Caki2 (cell line): ENCODE data around the gene ATF6. TPM values are rescaled to one million over a fixed set of nuclear protein-coding genes. Genes with fewer than 3 reads are reported as not detected.

Source experiments
- DNase-seq: peaks from one replicate; pipeline ENCODE4 v3.0.0-alpha.2; 2015; ENCODE audit warnings: low read depth
- in situ Hi-C: cut with HindIII; loops from 2 replicates; pipeline ENCODE4 v1.10.0; 2016; ENCODE audit warnings: low sequenced_read_pairs, low pct_unique_long_range_greater_than_20kb, mixed read lengths
- total RNA-seq: library from RNA; depleted of rRNA; stranded (reverse); fragments of >200 nt; shearing (Covaris generic); gene quantifications from 2 replicates; pipeline ENCODE4 v1.2.3, GENCODE V29; 2014; ENCODE audit warnings: low replicate concordance

The ATF6 gene
- total RNA-seq, 1 experiment from 2014 or later = 13.5 TPM

GRCh38 chr1:161962091-161962887 lies 196.2 kb downstream of the ATF6 start:
- peak; percentile 46 for DNase-seq
- in situ Hi-C loops = loop anchor here (10.0 kb wide), 1 partner anchor 47 kb away; no protein-coding TSS in a partner anchor

DNA sequence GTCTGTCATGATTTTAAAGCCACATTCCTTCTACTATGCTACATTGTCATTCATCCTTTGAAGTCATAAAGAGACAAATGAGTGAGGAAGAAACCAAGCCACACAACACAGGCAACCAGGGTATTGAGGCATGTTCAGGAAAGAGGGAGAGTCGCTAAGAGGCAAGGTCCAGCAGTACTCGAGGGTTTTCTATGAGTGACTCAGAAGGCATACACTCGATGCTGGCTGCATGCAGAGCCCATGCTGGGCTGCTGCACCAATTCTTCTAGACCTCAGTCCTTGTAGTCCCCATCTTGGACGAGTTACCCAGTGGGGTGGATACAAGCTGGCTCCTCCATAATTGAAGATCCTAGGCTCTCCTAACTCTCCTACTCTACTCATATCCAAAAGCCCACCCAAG lies 199.9 kb downstream of the ATF6 start:
- in situ Hi-C loops = loop anchor here (10.0 kb wide), 1 partner anchor 51 kb away; no protein-coding TSS in a partner anchor
- DNase-seq = no peak

DNA sequence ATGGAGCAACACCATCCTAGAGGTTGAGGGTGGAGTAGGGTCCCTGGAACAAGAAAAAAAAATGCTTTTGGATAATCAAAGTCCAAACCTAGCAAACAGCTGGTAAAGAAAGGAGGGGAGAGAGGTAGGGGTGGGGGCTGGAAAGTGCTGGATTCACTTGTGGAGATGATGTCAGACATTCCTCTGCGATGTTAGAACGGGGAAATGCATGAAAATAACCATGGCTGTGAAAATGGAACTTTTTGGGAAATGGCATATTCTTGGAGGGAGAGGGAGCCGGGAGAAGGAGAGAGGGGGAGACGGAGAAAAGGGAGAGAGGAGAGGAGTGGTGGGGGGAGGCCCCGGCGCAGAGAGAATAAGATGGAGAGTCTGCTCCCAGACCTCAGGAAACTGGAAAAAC lies 203.9 kb downstream of the ATF6 start:
- in situ Hi-C loops = no loop called here
- no peak for DNase-seq

DNA sequence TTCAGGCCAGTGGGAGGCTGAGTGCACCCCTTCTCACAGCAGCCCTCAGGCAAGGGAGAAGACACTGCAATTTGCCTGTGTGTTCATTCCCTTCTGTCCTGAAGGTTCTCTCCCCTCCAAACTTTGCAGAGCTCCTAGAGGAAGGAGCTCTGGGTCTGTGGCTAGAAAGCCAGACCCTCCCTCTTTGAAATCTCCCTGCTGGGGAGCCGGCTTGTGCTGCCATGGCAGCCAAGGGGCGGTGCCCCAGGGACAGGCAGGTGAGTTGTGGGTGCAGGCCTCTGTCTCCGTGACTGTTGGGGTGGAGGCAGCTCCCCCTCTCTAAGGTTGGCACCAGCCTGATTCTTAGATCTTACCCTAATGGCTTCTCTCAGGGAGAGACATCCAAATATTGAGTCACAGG lies 204.5 kb downstream of the ATF6 start:
- in situ Hi-C loops = no loop called here
- no peak for DNase-seq

DNA sequence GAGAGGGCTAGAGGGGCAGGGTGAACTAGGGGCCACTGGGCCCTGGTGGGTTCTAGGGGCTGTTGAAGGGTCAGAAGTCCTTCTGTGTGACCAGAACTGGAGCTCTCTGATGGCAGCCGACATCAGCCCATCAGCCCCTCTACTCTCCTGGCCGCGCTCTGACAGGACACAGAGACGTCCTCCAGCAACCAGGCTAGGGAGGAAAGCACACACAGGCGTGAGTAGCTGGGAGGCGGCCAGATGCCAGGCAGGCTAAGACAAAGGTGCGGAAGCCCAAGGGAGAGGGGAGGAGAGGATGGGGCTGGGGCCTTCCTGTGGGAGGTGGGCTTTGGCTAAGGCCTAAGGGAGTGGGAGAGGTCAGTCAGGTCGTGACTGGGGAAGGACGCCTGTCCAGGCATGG lies 206.7 kb downstream of the ATF6 start:
- DNase-seq = no peak
- in situ Hi-C loops = no loop called here

- in situ Hi-C loops = no loop called here
- no peak for DNase-seq
These were observed 208.1 kb downstream of the ATF6 start for GRCh38 chr1:161973924-161974845.

- in situ Hi-C loops = no loop called here
These were observed 212.1 kb downstream of the ATF6 start for GRCh38 chr1:161978011-161978790.

GRCh38 chr1:161981126-161981525 lies 215.0 kb downstream of the ATF6 start:
- DNase-seq = no peak
- in situ Hi-C loops = no loop called here

More at GRCh38 chr1:161978011-161978790, 212.1 kb downstream of the ATF6 start:
- DNase-seq = no peak

DNA sequence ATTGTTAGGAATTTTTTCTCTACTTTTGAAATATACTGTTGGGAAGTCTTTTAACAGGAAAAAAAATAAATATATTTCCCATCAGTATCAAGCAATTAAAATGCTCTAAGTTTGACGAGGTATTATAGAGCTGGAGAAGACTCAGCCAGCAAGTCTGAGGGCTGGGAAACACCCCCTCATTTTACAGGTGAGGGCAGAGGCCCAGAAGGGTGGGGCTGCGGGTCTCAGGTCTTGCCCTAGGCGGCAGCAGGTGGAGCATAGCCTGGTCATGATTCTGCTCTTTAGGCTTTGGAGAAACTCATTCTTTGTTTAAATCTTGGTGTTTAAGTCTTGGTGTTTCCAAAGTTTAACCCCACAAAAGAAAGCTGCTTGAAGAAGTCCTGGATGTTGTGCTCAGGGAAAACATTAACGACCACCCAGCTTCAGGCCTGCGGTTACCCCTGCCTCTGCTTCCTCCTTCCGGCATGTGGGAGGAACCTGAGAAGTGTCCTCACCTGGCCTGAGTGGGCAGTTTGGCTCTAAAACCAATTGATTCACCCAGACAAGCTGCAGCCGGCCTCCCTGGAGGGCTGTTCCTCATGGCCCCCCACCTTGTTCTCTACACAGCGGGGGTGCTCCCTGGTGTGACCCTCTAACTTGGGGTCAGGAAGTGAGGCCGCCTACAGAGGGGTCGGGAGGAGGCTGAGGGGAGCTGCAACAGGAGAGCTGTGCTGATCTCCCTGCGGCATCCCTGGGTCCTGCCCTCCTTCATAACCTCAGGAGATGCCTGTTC lies 215.8 kb downstream of the ATF6 start:
- no peak for DNase-seq

GRCh38 chr1:161982507-161982895 lies 216.4 kb downstream of the ATF6 start:
- in situ Hi-C loops = no loop called here

More for the DNA sequence above, 215.8 kb downstream of the ATF6 start:
- in situ Hi-C loops = no loop called here

DNA sequence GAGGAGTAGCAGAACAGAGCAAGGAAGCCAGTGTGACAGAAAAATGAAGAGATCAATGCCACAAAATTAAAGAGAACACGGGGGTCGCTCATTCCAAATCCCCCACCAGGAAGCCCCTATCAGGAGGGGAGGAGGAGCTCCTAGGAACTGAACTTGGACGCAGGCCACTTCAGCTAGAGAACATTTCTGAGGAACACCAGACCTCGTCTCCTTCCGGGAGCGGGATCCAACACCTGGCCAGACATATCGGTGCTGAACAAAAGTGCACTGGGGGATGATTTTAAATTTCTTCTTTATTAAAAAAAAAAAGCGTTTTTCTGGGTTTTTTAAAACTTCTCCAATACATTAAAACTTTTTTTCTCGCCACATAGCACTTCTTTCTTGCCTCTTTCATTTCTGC lies 216.8 kb downstream of the ATF6 start:
- in situ Hi-C loops = no loop called here

More at GRCh38 chr1:161982507-161982895, 216.4 kb downstream of the ATF6 start:
- DNase-seq = no peak

DNA sequence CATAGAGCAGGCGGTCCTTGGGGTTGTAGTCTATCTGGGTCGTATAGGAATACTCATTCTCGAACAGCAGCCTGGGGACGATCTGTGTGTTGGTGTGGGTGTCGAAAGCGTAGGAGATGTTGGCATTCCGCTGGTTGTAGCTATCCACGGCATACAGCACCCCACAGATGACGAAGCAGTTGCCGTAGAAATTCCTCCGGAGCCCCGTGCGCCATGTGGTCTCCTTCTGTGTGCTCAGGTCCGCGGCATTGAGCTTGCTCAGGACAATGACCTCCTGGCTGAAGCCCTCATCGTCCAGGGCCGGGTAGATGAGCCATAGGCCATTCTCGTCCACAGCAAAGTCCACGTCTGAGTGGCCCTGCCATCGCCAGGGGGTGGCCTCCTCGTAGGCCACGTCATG lies 217.6 kb downstream of the ATF6 start:
- in situ Hi-C loops = no loop called here
- DNase-seq = no peak

More for the DNA sequence above, 216.8 kb downstream of the ATF6 start:
- no peak for DNase-seq

- in situ Hi-C loops = no loop called here
- no peak for DNase-seq
These were observed 219.2 kb downstream of the ATF6 start for GRCh38 chr1:161985301-161985822.

GRCh38 chr1:161986328-161986727 lies 220.2 kb downstream of the ATF6 start:
- DNase-seq = no peak
- in situ Hi-C loops = no loop called here

DNA sequence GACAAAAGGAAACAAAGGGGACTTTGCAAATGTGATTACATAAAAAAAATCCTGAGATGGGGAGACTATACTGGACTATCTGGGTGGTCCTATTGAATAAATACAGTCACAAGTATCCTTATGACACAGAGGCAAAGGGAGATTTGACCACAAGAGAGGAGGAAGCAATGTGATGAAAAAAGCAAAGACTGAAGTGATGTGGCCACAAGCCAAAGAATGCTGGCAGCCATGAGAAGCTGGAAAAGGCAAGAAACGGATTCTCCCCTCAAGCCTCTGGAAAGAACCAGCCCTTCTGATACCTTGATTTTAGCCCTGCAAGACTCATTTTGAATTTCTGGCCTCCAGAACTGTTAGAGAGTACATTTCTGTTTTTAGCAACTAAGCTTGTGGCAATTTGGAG lies 221.2 kb downstream of the ATF6 start:
- in situ Hi-C loops = no loop called here
- DNase-seq = no peak

DNA sequence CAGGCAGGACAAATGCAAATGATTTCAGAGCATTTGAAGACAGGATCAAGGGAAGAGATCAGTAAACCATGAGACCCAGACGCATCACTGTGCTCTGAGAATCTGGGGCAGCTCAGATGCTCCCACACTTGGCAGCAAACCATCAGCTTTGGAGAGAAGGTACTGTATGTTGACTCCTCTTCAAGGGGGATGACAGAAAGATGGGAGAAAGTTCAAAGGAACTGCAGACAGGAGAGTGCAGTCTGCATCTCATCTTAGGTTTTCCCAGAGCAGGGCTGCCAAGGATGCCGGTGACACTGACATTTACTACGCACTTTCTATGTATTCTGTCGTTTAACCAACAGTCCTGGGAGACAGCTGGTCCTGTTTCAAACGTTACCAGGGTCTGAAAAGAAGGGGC lies 221.8 kb downstream of the ATF6 start:
- DNase-seq = no peak

GRCh38 chr1:161988413-161988812 lies 222.3 kb downstream of the ATF6 start:
- no peak for DNase-seq
- in situ Hi-C loops = no loop called here

More for the DNA sequence above, 221.8 kb downstream of the ATF6 start:
- in situ Hi-C loops = no loop called here
